Aorta (tissue), 5 donors: ENCODE data around the gene ZSWIM2. TPM values are rescaled to one million over a fixed set of nuclear protein-coding genes. Genes with fewer than 3 reads are reported as not detected.

Experiments used
- ATAC-seq: fragments of 200-7000 bp; cut with Tn5 transposase; one replicate; pipeline ENCODE4 v1.9.1; 2022; ENCODE audit warnings: moderate library complexity; ENCODE audit not compliant: low FRiP score
- DNase-seq, 2 donors: peaks; one replicate each; pipeline ENCODE4 v3.0.0-alpha.2; 2020
- H3K27ac ChIP-seq, 2 donors: one replicate each; pipeline ENCODE4 v1.5.1; 2013; ENCODE audit warnings: low read length in 2 of 2, mild to moderate bottlenecking in 2 of 2, moderate library complexity in 2 of 2, control low read depth in 1 of 2, inconsistent platforms in 1 of 2, low read depth in 1 of 2
- H3K27me3 ChIP-seq, 2 donors: one replicate each; pipeline ENCODE4 v1.6.1; 2013; ENCODE audit warnings: control low read depth in 1 of 2, low read length in 1 of 2, mild to moderate bottlenecking in 1 of 2, moderate library complexity in 1 of 2; ENCODE audit not compliant: insufficient read depth in 2 of 2, control insufficient read depth in 1 of 2
- H3K36me3 ChIP-seq, 2 donors: one replicate each; pipeline ENCODE4 v1.6.1; 2013; ENCODE audit warnings: control low read depth in 1 of 2, low read length in 1 of 2, mild to moderate bottlenecking in 1 of 2; ENCODE audit not compliant: insufficient read depth in 2 of 2, control insufficient read depth in 1 of 2
- H3K4me1 ChIP-seq, 2 donors: one replicate each; pipeline ENCODE4 v1.6.1; 2013; ENCODE audit warnings: low read length in 2 of 2, control low read depth in 1 of 2, mild to moderate bottlenecking in 1 of 2, moderate library complexity in 1 of 2; ENCODE audit not compliant: insufficient read depth in 2 of 2, control insufficient read depth in 1 of 2
- H3K4me3 ChIP-seq, 2 donors: one replicate each; pipeline ENCODE4 v1.5.1; 2013; ENCODE audit warnings: low read length in 2 of 2, control low read depth in 1 of 2, mild to moderate bottlenecking in 1 of 2
- H3K9me3 ChIP-seq: one replicate; pipeline ENCODE4 v1.6.1; 2013; ENCODE audit warnings: mild to moderate bottlenecking, low read length; ENCODE audit not compliant: control insufficient read depth
- WGBS, 2 donors: extraction: QIAGEN DNeasy Blood & Tissue Kit; methylation state at CpG; one replicate each; pipeline ENCODE4 v1.1.7; 2013; 5-methylcytosine and 5-hydroxymethylcytosine counted together
- intact Hi-C, 2 donors: fragments of 100-400 bp; cut with DNase I; formaldehyde crosslinking; loops; one replicate each; pipeline versions ENCODE4 v1.14.2 to v1.15.0; 2022
- polyA plus RNA-seq, 2 donors: library from polyadenylated mRNA; stranded (reverse); fragments of 200-250 nt; gene quantifications; one replicate each; pipeline ENCODE4 v1.2.3, GENCODE V29; 2013
- total RNA-seq, 2 donors: library from RNA; stranded (reverse); fragmentation: NEBNext Ultra II Directional; extraction: Animal tissue kit (Norgen Biotek cat#: 25700); gene quantifications; one replicate each; pipeline ENCODE4 v1.2.1, GENCODE V29; 2021
- donor health status: healthy with polysubstance abuse.
- donor health status: Bipolar disorder and iron deficiency.
- donor health status: DM: no; HTN: no; CAD: no.
- donor health status: DM: no; HTN: no; CAD: no.
- donor health status: DM: yes; HTN: yes; CAD: no.

Gene ZSWIM2
- total and polyA plus RNA-seq, 4 donors, result not detected

DNA sequence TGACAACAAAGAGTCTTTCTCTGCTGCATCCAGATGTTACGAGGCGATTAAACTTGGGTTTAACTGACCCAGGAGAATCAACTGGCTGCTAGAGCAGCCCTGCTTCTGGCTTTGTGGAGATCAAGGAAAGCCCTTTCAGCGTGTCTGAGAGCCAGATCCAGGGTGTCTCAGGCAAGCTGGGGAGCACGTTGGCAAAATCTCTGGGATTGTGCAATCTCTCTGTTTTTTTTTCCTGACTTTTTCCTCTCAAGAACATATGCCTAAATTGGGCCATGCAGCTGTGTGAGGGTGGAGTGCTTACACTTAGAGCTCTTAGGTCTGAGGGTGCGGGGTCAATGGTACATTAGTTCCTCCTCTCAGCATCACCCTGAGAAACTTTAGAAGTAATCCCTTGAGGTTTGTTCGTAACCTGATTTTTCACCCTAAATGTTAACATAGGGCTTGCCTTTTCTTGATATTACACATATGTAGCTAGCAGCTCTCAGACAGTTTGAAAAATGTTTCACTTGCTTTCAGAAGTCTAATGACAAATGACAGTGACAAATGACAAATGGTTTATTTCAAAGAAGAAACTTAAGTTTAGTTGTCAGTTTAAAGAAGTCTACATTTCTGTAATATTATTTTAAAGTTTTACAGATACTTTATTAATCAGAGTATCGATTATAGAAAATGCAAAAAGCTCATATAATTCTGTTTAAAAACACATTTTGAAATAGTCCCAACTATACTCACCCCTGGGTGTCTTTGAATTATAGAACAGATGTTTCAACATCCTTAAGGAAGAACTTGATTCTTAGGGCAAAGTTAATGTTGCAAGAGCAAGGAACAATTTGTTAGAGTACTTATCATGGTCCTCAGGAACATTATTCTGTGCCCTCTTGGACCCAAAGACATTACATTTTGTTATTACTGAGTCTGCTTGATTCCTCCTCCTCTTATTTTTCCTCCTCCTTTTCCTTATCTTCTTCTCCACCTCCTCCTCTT lies 38.4 kb upstream of the ZSWIM2 start:
- peaks cover 2% of the 10 kb centered on the region for H3K9me3 ChIP-seq
- ATAC-seq (peak; percentile 84), DNase-seq (peak in 1 of 2 donors; percentile 53)
- H3K27me3 ChIP-seq, result no peaks in the 10 kb centered on the region
- no peak overlapping the region for H3K27ac ChIP-seq
- H3K36me3 ChIP-seq, result no peaks in the 10 kb centered on the region
- 11 to 14% methylated on average over 7 of the region's 7 CpGs for WGBS, 2 donors
- peaks cover 3 to 5% of the 10 kb centered on the region in 2 donors for H3K4me1 ChIP-seq
- intact Hi-C loops, result no loop called here
- no peak overlapping the region for H3K4me3 ChIP-seq

DNA sequence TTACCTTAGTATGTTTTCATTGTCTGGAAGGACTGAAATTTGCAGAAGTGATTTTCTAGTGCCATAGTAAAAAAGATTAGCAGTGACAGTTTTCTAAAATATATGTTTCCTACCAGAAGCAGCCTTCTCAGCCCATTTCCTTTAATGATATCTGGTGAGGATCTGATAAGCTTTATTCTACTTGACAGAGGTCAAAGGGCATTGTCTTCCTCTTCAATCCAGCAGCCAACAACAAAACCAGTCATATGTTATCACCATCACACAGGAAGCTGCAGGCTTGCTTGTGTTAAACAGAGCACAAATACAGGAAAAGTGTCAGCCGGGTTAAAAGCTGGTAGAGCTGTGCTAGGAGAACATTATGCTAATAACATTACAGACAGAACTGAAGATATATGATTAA lies 35.6 kb upstream of the ZSWIM2 start:
- 47 to 53% methylated on average over 1 of the region's 1 CpG for WGBS, 2 donors
- Histone ChIP-seq H3K4me1 (no peaks in the 10 kb centered on the region), H3K27ac (no peak overlapping the region), H3K36me3 (no peaks in the 10 kb centered on the region), H3K4me3 (no peak overlapping the region), H3K27me3 (no peaks in the 10 kb centered on the region), H3K9me3 (peaks cover 2% of the 10 kb centered on the region)
- ATAC-seq (no peak), DNase-seq (no peak)
- intact Hi-C loops, result no loop called here

DNA sequence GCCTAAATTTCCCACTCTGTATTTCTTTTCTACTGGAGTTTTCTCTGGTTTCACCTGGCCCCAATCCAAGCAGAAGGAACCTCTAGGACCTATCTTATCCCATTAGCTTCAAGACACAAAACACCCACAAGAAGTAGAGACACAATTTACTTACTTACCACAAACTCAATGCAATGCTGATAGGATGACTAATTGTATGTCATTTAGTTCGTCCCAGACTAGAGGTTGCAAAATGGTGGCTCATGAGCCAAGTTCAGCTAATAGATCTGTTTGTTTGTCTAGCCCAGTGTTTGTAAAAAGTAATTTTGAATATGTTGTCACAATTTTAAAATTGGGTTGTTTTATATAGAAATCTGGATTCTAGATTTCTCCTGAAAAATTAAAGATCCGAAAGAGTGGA lies 34.7 kb upstream of the ZSWIM2 start:
- Histone ChIP-seq H3K27ac (no peak overlapping the region), H3K36me3 (no peaks in the 10 kb centered on the region), H3K27me3 (no peaks in the 10 kb centered on the region), H3K9me3 (peaks cover 2% of the 10 kb centered on the region), H3K4me3 (no peak overlapping the region), H3K4me1 (no peaks in the 10 kb centered on the region)
- WGBS, 2 donors, result 84 to 87% methylated on average over 2 of the region's 2 CpGs
- DNase-seq (no peak), ATAC-seq (no peak)
- intact Hi-C loops, result no loop called here

DNA sequence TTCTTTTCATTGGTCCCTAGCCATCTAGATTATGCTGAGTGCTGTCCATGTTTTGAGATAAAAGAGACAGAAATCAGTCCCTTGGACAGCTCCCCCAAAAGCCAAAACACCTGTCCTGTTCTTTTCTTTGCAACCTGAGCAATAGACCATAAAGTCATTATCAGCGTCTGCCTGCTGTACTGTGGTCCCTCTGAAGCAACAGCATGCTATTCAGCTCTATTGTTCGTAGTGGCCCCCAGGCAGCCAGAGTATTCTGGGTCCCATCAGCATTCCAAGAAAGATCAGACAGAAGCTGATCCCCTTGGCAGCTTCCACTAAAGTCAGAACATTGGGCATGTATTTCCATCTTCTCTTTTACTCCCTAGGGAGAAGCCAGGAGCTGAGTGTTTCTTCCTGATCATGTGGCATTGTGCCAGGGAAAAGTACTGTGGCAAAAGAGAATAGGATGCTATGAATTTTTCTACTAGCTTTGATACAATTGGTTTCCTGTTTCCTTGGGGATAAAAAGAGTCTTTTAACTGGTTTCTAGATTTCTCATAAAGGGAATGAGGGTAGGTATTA lies 33.6 kb upstream of the ZSWIM2 start:
- ATAC-seq (no peak), DNase-seq (no peak)
- intact Hi-C loops, result no loop called here
- Histone ChIP-seq H3K27ac (no peak overlapping the region), H3K4me3 (no peak overlapping the region), H3K9me3 (peaks cover 2% of the 10 kb centered on the region), H3K27me3 (no peaks in the 10 kb centered on the region), H3K4me1 (no peaks in the 10 kb centered on the region), H3K36me3 (no peaks in the 10 kb centered on the region)
- 85 to 92% methylated on average over 2 of the region's 2 CpGs for WGBS, 2 donors

DNA sequence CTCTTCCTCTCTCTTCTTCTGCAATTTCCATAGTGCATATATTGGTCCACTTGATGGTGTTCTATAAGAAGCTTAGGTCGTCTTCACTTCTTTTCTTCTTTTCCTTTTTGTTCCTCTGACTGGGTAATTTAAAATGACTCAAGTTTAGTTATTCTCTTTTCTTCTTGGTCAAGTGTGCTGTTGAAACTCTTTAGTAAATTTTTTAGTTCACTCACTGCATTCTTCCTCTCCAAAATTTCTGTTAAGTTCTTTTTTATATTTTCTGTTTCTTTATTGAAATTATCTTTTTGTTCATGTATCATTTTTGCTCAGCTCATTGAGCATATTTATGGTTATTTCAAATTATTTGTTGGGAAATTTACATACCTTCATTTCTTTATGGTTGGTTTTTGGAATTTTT lies 32.7 kb upstream of the ZSWIM2 start:
- H3K4me1 ChIP-seq, result no peaks in the 10 kb centered on the region
- no peak overlapping the region for H3K27ac ChIP-seq
- H3K9me3 ChIP-seq, result peaks cover 2% of the 10 kb centered on the region
- H3K36me3 ChIP-seq, result no peaks in the 10 kb centered on the region
- intact Hi-C loops, result no loop called here
- no peaks in the 10 kb centered on the region for H3K27me3 ChIP-seq
- 72 to 86% methylated on average over 1 of the region's 1 CpG for WGBS, 2 donors
- no peak for ATAC-seq
- H3K4me3 ChIP-seq, result no peak overlapping the region
- no peak for DNase-seq

DNA sequence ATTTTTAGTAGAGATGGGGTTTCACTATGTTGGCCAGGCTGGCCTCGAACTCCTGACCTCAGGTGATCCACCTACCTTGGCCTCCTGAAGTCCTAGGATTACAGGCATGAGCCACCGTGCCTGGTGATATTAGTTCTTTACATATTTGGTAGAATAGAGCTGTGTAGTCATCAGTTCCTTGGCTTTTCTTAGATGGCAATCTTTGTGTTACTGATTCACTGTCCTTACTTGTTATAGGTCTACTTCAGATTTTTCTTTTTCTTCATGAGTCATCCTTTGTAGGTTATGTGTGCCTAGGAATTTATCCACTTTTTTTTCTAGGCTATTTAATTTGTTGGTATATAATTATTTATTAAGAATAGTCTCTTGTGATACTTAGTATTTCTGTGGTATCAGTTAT lies 30.3 kb upstream of the ZSWIM2 start:
- Histone ChIP-seq H3K27me3 (no peaks in the 10 kb centered on the region), H3K4me1 (no peaks in the 10 kb centered on the region), H3K27ac (no peak overlapping the region), H3K36me3 (no peaks in the 10 kb centered on the region), H3K9me3 (peaks cover 2% of the 10 kb centered on the region), H3K4me3 (no peak overlapping the region)
- intact Hi-C loops, result no loop called here
- ATAC-seq, result no peak
- DNase-seq, result no peak
- WGBS, 2 donors, result 92% methylated on average over 2 of the region's 2 CpGs

DNA sequence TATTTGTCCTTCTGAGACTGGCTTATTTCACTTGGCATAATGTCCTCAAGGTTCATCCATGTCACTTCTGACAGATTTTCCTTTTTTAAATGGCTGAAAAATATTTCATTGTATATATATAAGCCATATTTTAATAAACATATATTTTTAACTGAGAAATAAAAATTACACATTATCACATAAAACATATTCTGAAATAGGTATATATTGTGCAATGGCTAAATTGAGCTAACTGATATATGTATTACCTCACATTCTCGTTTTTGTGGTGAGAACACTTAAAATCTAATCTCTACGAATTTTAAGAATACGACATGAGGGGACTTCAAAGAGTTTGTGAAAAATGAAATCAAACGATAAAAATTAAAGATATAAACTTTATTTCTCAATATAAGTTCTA lies 25.7 kb upstream of the ZSWIM2 start:
- ATAC-seq, result no peak

DNA sequence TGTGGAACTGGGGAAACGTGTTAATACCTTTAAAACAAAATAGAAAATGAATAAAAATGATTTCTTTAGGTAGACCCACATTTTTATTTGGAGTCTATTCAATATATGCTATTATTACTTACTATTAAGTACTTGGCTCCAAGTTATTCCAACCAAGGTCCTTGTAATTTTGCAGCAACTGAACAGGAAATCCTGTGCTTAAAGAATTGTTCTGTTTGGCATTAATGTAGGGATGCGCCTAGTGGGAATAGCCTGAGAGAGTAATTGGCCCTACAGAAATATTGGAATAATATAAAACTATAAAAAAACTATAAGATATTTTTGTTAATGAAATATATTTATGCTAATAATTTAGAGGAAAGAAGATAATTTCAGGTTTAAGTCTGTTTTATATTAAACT lies 22.9 kb upstream of the ZSWIM2 start:
- no peak overlapping the region for H3K27ac ChIP-seq
- ATAC-seq, result no peak
- no peaks in the 10 kb centered on the region for H3K9me3 ChIP-seq
- WGBS, 2 donors, result 81% methylated on average over 2 of the region's 2 CpGs
- no peak for DNase-seq
- H3K36me3 ChIP-seq, result no peaks in the 10 kb centered on the region
- H3K4me1 ChIP-seq, result no peaks in the 10 kb centered on the region
- no peaks in the 10 kb centered on the region for H3K27me3 ChIP-seq
- H3K4me3 ChIP-seq, result no peak overlapping the region
- intact Hi-C loops, result no loop called here

More for the DNA sequence above, 25.7 kb upstream of the ZSWIM2 start:
- H3K27me3 ChIP-seq, result no peaks in the 10 kb centered on the region
- no peak overlapping the region for H3K27ac ChIP-seq
- no peak overlapping the region for H3K4me3 ChIP-seq
- H3K4me1 ChIP-seq, result no peaks in the 10 kb centered on the region
- no peaks in the 10 kb centered on the region for H3K9me3 ChIP-seq
- 91 to 95% methylated on average over 4 of the region's 4 CpGs for WGBS, 2 donors
- intact Hi-C loops, result no loop called here
- H3K36me3 ChIP-seq, result no peaks in the 10 kb centered on the region
- no peak for DNase-seq

DNA sequence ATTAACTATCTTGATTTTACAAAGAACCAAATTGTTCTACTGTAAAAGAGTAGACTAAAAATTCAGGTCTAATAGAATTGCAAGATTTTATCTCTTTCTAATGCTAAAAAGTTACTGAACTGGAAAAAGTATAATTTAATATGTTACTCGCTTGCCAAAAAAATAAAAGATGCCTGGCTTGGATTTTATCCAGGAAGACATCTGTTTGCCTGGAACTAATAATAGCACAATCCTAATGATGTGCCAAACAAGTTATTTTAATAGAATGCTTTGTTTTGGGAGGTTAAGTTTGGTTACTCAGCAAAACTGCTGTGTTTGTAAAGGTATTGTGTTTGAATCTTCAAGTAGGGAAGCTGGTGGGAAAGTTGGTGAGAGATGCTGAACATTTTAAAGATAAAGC lies 19.4 kb upstream of the ZSWIM2 start:
- no peak overlapping the region for H3K27ac ChIP-seq
- H3K27me3 ChIP-seq, result no peaks in the 10 kb centered on the region
- H3K4me1 ChIP-seq, result no peaks in the 10 kb centered on the region
- ATAC-seq (no peak), DNase-seq (no peak)
- no peak overlapping the region for H3K4me3 ChIP-seq
- no peaks in the 10 kb centered on the region for H3K9me3 ChIP-seq
- WGBS, 2 donors, result 48 to 53% methylated on average over 1 of the region's 1 CpG
- intact Hi-C loops, result no loop called here
- no peaks in the 10 kb centered on the region for H3K36me3 ChIP-seq
